MM.1S (cell line): Measurements from ENCODE around the gene GATA5.

Experiments used
- EZH2phosphoT487 ChIP-seq: fragments of 300-600 bp; sonication (generic); IDR thresholded peaks from 2 replicates; pipeline ENCODE4 v1.6.1; 2018; ENCODE audit warnings: antibody characterized with exemption, low read length
- TF ChIP-seq, protein P1 (sequence below): fragments of 300-600 bp; sonication (generic); IDR thresholded peaks from 2 replicates; pipeline ENCODE4 v1.5.1; 2016; ENCODE audit warnings: antibody characterized with exemption, low read length, mixed read lengths

DNA sequence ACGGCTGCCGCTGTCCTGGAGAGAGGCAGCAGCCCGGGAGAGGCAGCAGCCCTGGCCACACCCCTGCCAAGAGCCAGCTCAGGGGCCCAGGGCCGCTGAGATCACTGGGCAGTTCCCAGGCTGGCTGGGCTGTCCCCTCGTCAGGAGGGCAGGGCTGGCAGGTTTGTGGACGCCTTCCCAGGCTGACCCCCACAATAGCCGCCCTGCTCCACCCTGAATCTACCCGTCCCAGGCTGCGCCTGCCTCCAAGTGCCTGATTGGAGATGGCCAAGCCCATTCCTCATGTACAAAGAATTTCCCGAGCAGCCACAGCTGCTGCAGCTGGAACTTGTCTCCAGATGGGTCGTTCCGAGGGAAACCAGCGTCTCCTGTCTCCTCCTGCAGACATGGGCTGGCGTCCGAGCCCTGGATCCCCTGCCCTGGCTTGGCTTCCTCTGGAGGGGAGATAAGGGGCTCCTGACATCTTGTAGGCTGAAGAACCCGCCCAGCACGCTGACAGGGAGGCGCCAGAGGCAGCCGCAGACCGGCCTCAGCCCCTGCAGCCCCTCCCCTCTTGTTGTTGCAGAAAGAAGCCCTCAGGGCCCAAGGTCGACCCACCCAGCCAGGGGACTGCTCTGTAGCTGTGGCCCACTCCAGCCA, 9.4 kb upstream of the GATA5 start:
- TF ChIP-seq, protein P1, sequence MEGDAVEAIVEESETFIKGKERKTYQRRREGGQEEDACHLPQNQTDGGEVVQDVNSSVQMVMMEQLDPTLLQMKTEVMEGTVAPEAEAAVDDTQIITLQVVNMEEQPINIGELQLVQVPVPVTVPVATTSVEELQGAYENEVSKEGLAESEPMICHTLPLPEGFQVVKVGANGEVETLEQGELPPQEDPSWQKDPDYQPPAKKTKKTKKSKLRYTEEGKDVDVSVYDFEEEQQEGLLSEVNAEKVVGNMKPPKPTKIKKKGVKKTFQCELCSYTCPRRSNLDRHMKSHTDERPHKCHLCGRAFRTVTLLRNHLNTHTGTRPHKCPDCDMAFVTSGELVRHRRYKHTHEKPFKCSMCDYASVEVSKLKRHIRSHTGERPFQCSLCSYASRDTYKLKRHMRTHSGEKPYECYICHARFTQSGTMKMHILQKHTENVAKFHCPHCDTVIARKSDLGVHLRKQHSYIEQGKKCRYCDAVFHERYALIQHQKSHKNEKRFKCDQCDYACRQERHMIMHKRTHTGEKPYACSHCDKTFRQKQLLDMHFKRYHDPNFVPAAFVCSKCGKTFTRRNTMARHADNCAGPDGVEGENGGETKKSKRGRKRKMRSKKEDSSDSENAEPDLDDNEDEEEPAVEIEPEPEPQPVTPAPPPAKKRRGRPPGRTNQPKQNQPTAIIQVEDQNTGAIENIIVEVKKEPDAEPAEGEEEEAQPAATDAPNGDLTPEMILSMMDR: no peak
- TF ChIP-seq EZH2phosphoT487: no peak
